A673 (cell line): ENCODE results near the gene SLC16A12. TPM values are rescaled to one million over a fixed set of nuclear protein-coding genes. Genes with fewer than 3 reads are reported as not detected.
A peak's percentile ranks its signal among the peaks of the same experiment; 100 is the strongest.

ENCODE experiments used
- BruUV-seq: library from RNA; stranded (reverse); fragments of 400-500 nt; replicated peaks from 2 replicates; lab custom pipeline; 2021; lab: Mats Ljungman, UMichigan
- CTCF ChIA-PET: fragments of 300-600 bp; sonication (Branson Sonifier 250); formaldehyde crosslinking; loops from one replicate; lab custom pipeline; 2022; ENCODE audit warnings: antibody characterized with exemption; lab: Charles Lee
- POLR2A ChIA-PET: fragments of 300-600 bp; sonication (Branson Sonifier 250); formaldehyde crosslinking; loops from one replicate; lab custom pipeline; 2022; ENCODE audit warnings: antibody characterized with exemption; ENCODE audit not compliant: low non-redundant PET; lab: Charles Lee
- DNase-seq: peaks from one replicate; pipeline ENCODE4 v3.0.0-alpha.2; 2015; ENCODE audit warnings: low spot score
- H3K27ac ChIP-seq: fragments of 200-600 bp; sonication (generic); 2 replicates; pipeline ENCODE4 v1.5.1; 2016; ENCODE audit warnings: mixed run types, low read depth, mild to moderate bottlenecking, mixed read lengths, antibody characterized with exemption, low read length; ENCODE audit not compliant: poor library complexity, severe bottlenecking
- H3K27me3 ChIP-seq: fragments of 200-600 bp; sonication (generic); replicated peaks from 2 replicates; pipeline ENCODE4 v1.6.1; 2017; ENCODE audit warnings: mixed run types, low read depth, mild to moderate bottlenecking, mixed read lengths, antibody characterized with exemption, low read length; ENCODE audit not compliant: insufficient read depth, poor library complexity
- H3K36me3 ChIP-seq: fragments of 200-600 bp; sonication (generic); 2 replicates; pipeline ENCODE4 v1.6.1; 2016; ENCODE audit warnings: mixed run types, mild to moderate bottlenecking, mixed read lengths, antibody characterized with exemption, low read length; ENCODE audit not compliant: insufficient read depth, poor library complexity, severe bottlenecking
- H3K4me1 ChIP-seq: fragments of 200-600 bp; sonication (generic); 2 replicates; pipeline ENCODE4 v1.6.1; 2017; ENCODE audit warnings: mixed run types, mild to moderate bottlenecking, mixed read lengths, antibody characterized with exemption, low read length; ENCODE audit not compliant: insufficient read depth, poor library complexity, severe bottlenecking
- H3K4me3 ChIP-seq: fragments of 200-600 bp; sonication (generic); 2 replicates; pipeline ENCODE4 v1.5.1; 2016; ENCODE audit warnings: low read depth, mixed run types, mild to moderate bottlenecking, mixed read lengths, low read length; ENCODE audit not compliant: poor library complexity, severe bottlenecking
- H3K9me3 ChIP-seq: fragments of 200-600 bp; sonication (generic); 2 replicates; pipeline ENCODE4 v1.6.1; 2016; ENCODE audit warnings: mixed run types, low read depth, mild to moderate bottlenecking, mixed read lengths, antibody characterized with exemption, low read length; ENCODE audit not compliant: poor library complexity, severe bottlenecking
- EZH2 ChIP-seq: fragments of 200-600 bp; sonication (generic); IDR thresholded peaks from 2 replicates; pipeline ENCODE4 v1.6.1; 2017; ENCODE audit warnings: borderline replicate concordance, low read depth, mild to moderate bottlenecking, mixed read lengths, antibody characterized with exemption, low read length; ENCODE audit not compliant: poor library complexity, severe bottlenecking
- intact Hi-C: fragments of 100-400 bp; cut with micrococcal nuclease; formaldehyde crosslinking; loops from one replicate; pipeline ENCODE4 v1.10.0; 2022; ENCODE audit not compliant: unreplicated experiment
- total RNA-seq: library from RNA; stranded (reverse); gene quantifications from 2 replicates; pipeline ENCODE4 v1.2.3, GENCODE V29; 2021
- TF ChIP-seq, protein P1 (sequence below): fragments of 300-800, 200-600 bp; sonication (generic); conservative IDR thresholded peaks from 2 replicates; pipeline ENCODE4 v1.5.1; 2017; ENCODE audit warnings: low read depth, mild to moderate bottlenecking, antibody characterized with exemption, low read length, moderate library complexity, mixed read lengths

Gene SLC16A12
- total RNA-seq, 1 experiment from 2014 or later: 0.54 TPM

DNA sequence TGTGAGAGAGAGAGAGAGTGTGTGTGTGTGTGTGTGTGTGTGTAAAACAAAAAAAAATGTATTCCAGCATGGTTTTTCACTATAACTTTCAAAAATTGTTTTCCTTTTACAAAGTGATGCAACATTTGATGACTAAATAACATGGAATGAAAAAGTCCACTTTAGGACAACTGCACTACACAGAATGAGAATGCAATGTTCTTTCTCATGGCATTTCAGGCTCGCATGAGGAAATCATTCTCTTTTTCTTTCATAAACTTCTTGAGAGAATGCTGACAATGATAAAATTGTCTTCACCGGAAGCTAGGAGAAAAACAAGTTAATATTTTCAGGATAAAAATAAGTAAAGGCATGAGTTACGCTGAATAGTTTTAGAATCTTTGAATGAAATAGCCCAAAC, 53.7 kb downstream of the SLC16A12 start:
- peak overlapping the region; percentile 0 for H3K27ac ChIP-seq
- intact Hi-C loops: no loop called here
- H3K4me1 ChIP-seq: peaks cover 24% of the 10 kb centered on the region
- POLR2A ChIA-PET: interaction anchor here (0.6 kb wide), 1 partner anchor 15 kb away, joined by 3 read pairs; no protein-coding TSS in a partner anchor
- peak; percentile 50 for DNase-seq
- H3K9me3 ChIP-seq: peaks cover 4% of the 10 kb centered on the region
- CTCF ChIA-PET: no interaction called here
- H3K27me3 ChIP-seq: no peaks in the 10 kb centered on the region
- BruUV-seq: no TSS peak
- TF ChIP-seq, protein P1, sequence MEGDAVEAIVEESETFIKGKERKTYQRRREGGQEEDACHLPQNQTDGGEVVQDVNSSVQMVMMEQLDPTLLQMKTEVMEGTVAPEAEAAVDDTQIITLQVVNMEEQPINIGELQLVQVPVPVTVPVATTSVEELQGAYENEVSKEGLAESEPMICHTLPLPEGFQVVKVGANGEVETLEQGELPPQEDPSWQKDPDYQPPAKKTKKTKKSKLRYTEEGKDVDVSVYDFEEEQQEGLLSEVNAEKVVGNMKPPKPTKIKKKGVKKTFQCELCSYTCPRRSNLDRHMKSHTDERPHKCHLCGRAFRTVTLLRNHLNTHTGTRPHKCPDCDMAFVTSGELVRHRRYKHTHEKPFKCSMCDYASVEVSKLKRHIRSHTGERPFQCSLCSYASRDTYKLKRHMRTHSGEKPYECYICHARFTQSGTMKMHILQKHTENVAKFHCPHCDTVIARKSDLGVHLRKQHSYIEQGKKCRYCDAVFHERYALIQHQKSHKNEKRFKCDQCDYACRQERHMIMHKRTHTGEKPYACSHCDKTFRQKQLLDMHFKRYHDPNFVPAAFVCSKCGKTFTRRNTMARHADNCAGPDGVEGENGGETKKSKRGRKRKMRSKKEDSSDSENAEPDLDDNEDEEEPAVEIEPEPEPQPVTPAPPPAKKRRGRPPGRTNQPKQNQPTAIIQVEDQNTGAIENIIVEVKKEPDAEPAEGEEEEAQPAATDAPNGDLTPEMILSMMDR: no peak
- TF ChIP-seq EZH2: no peak
- no peaks in the 10 kb centered on the region for H3K36me3 ChIP-seq
- no peak overlapping the region for H3K4me3 ChIP-seq

DNA sequence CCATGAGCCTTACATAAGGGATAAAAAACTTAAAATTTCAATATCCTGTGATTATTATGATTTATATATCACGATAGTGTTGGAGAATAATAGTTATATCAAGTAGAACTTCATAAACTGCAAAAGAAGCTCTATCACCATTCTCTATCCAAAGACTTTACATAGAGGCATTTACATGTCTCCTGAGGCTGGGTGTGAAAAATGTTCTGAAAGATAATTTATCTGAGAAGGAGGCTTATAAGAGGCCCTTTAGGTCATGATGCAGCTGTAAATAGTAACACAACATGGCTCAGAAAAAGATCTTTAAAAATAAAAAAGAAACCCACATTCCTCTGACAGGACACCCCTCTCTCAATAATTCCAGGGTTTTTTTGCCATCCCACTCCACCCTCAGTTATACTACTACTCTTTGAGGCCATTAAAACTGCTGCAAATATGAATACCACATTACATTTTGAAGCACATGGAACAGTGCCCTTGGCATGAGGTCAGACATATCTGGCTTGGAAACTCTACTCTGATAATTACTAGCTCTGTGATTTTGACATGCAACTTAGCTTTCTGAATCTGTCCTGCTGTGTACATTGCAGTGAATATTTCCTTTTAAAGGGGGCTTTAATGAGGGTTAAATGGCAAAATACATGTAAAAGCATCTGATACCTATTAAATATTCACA, 55.5 kb downstream of the SLC16A12 start:
- Histone ChIP-seq H3K27ac (no peak overlapping the region), H3K4me1 (peaks cover 24% of the 10 kb centered on the region), H3K27me3 (no peaks in the 10 kb centered on the region), H3K4me3 (no peak overlapping the region), H3K36me3 (no peaks in the 10 kb centered on the region), H3K9me3 (peaks cover 4% of the 10 kb centered on the region)
- no peak for TF ChIP-seq EZH2
- TF ChIP-seq, protein P1: no peak
- POLR2A ChIA-PET: no interaction called here
- DNase-seq: no peak
- intact Hi-C loops: no loop called here
- CTCF ChIA-PET: no interaction called here
- no TSS peak for BruUV-seq

DNA sequence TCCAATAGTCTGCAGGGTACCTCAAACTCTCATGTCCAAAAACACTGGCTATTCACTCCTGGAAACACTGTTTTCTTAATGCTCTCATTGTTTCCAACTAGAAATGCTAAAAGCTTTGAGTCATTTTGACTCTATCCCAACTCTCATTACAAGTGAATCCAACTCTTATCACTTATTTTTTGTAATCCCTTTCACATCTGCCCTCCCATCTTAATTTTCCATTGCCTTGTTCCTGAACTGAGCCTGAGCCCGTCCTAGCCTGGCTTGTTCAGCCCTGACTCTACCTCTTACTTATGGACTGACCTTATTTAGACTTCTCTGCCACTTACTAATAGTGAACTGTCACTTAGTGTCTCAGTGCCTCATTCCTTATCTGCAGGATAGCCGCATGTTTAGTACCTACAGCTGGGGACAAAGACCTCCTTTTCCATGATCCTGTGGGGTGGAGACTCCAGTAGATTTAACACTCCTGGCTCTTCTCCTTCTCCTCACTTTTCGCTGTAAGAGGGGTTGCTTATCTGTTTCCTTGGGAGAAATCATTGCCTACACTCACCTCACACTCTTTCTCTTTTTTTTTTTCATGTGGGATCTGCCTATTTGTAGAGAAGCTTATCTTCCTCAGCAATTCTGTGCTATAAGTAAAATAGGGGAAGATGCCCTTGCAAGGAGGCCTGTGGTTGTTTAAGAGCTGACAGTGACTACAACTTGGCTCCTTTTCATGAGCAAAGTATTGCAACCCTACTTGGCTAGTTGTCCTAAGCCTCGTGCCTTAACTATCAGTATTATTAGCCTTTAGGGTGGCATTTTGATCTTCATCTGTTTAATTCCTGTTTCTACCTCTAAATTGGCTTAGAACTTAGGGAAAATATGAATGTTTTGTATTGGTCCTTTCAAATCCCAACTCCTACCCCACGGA, 56.4 kb downstream of the SLC16A12 start:
- Histone ChIP-seq H3K27me3 (no peaks in the 10 kb centered on the region), H3K4me3 (no peak overlapping the region), H3K4me1 (peaks cover 24% of the 10 kb centered on the region), H3K9me3 (peaks cover 4% of the 10 kb centered on the region), H3K27ac (no peak overlapping the region), H3K36me3 (no peaks in the 10 kb centered on the region)
- POLR2A ChIA-PET: no interaction called here
- DNase-seq: no peak
- CTCF ChIA-PET: no interaction called here
- intact Hi-C loops: no loop called here
- TF ChIP-seq, protein P1: no peak
- no peak for TF ChIP-seq EZH2
- BruUV-seq: no TSS peak
